ENCODE data around the gene ARMH3. TPM values are rescaled to one million over a fixed set of nuclear protein-coding genes. Genes with fewer than 3 reads are reported as not detected.
A peak's percentile ranks its signal among the peaks of the same experiment; 100 is the strongest.

Gene ARMH3
- total and polyA plus RNA-seq, 10 of the 15 experiments (the other 5 are each of a cell fraction or from before 2014, with no cell fraction given), result 13.0 to 33.0 (median 16.4) TPM

- peak; percentile 22; the same call in 1 of the 2 replicates for TF ChIP-seq HDGF (IDR thresholded peaks at IDR 0.05)
- TF ChIP-seq E2F4 (IDR thresholded peaks at IDR 0.05; ENCODE audit: low read depth, low read length), result 0 out of 2 replicates have a peak, but pooled peaks have one; percentile 9
- no peak for TF ChIP-seq SMAD1 (IDR thresholded peaks at IDR 0.05; ENCODE audit: low read depth, partially characterized antibody)
- peak; percentile 83 for TF ChIP-seq POLR2A (IDR thresholded peaks at IDR 0.05; ENCODE audit: low read depth, low read length)
- 0 out of 2 replicates have a peak, but pooled peaks have one; percentile 19 for TF ChIP-seq TCF12 (IDR thresholded peaks at IDR 0.05; ENCODE audit: low read depth, low read length)
- no peak for TF ChIP-seq MYB (IDR thresholded peaks at IDR 0.05; ENCODE audit: borderline replicate concordance, low read depth, low read length)
- 0 out of 2 replicates have a peak, but pooled peaks have one; percentile 27 for TF ChIP-seq RCOR1 (conservative IDR thresholded peaks at IDR 0.05; ENCODE audit: low read depth, low read length)
- TF ChIP-seq DPF2 (IDR thresholded peaks at IDR 0.05), result peak; percentile 81
- no peak for TF ChIP-seq ZNF217 (IDR thresholded peaks at IDR 0.05)
- 0 out of 2 replicates have a peak, but pooled peaks have one; percentile 22 for TF ChIP-seq SMAD5 (IDR thresholded peaks at IDR 0.05; ENCODE audit: low read depth)
- TF ChIP-seq WRNIP1 (IDR thresholded peaks at IDR 0.05; ENCODE audit: borderline replicate concordance, low read depth, low read length), result 0 out of 2 replicates have a peak, but pooled peaks have one; percentile 57
- peak; percentile 74 for TF ChIP-seq CBFB (IDR thresholded peaks at IDR 0.05; ENCODE audit: low read depth)
- no peak for TF ChIP-seq CBX5 (IDR thresholded peaks at IDR 0.05; ENCODE audit: low read depth)
- TF ChIP-seq ZNF592 (IDR thresholded peaks at IDR 0.05), result no peak
- no peak for TF ChIP-seq CHD4 (IDR thresholded peaks at IDR 0.05)
- 0 out of 2 replicates have a peak, but pooled peaks have one; percentile 38 for TF ChIP-seq TCF3 (IDR thresholded peaks at IDR 0.05; ENCODE audit: borderline replicate concordance, insufficient read depth, low read depth, low read length)
- no peak for TF ChIP-seq MLLT1 (IDR thresholded peaks at IDR 0.05)
- TF ChIP-seq KLF5 (IDR thresholded peaks at IDR 0.05; ENCODE audit: partially characterized antibody), result peak; percentile 91
- TF ChIP-seq ELK1 (IDR thresholded peaks at IDR 0.05; ENCODE audit: low read depth, low read length), result 0 out of 2 replicates have a peak, but pooled peaks have one; percentile 58
- TF ChIP-seq SIN3A (IDR thresholded peaks at IDR 0.05; ENCODE audit: low read depth, low read length), result peak; percentile 81
- peak; percentile 88 for TF ChIP-seq RELB (IDR thresholded peaks at IDR 0.05; ENCODE audit: low read depth)
These were observed at the start of gene ARMH3 (continued) for GRCh38 chr10:102055647-102056419.
